BJ (cell line): ENCODE measurements around the gene MCU. TPM values are rescaled to one million over a fixed set of nuclear protein-coding genes. Genes with fewer than 3 reads are reported as not detected.

Experiments
- CTCF ChIA-PET: fragments of 350-600 bp; formaldehyde crosslinking; extraction: SDS; loops from one replicate; lab custom pipeline; 2021; ENCODE audit warnings: antibody characterized with exemption, inconsistent platforms; lab: Yijun Ruan, JAX
- POLR2A ChIA-PET: fragments of 300-600 bp; sonication (Branson Sonifier 250); formaldehyde crosslinking; extraction: SDS; loops from one replicate; lab custom pipeline; 2021; ENCODE audit warnings: antibody characterized with exemption; lab: Charles Lee
- DNase-seq: peaks from one replicate; pipeline ENCODE4 v3.0.0-alpha.2; 2011; ENCODE audit warnings: low read depth
- H3K27me3 ChIP-seq: 2 replicates; pipeline ENCODE4 v1.6.0; 2011; ENCODE audit warnings: low read length; ENCODE audit not compliant: control insufficient read depth, insufficient read depth
- H3K36me3 ChIP-seq: 2 replicates; pipeline ENCODE4 v1.5.1; 2011; ENCODE audit warnings: low read length; ENCODE audit not compliant: control insufficient read depth, insufficient read depth
- H3K4me3 ChIP-seq: 2 replicates; pipeline ENCODE4 v1.5.1; 2011; ENCODE audit warnings: low read depth, mild to moderate bottlenecking, control low read depth, low read length
- CTCF ChIP-seq: IDR thresholded peaks from 2 replicates; pipeline ENCODE4 v1.5.1; 2011; ENCODE audit warnings: low read depth, mild to moderate bottlenecking, control low read depth, inconsistent platforms, low read length, moderate library complexity; ENCODE audit not compliant: insufficient read depth
- polyA plus RNA-seq: library from polyadenylated mRNA; depleted of rRNA; stranded (reverse); fragments of >200 nt; gene quantifications from 2 replicates; pipeline ENCODE4 v1.2.3, GENCODE V29; 2011

Gene MCU
- polyA plus RNA-seq, 1 experiment = 78.7 TPM

DNA sequence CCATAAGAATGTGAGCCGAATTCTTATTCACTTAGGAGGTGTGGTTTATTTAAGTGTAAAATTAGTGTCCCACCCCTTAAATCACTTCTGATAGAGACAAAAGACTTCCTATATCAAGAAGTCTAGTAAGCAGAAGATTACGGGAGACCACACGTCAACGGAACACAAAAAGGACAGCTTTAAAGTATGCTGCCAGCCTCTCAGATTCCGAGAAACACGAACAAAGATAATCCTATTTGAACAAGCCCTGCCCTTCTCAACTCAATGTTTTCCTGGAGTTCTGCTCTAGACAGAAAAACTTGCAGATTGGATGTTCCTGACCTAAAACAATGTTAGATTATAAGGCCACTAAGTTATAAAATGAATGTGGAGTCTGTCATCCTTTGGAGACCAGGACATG lies 4.9 kb upstream of the MCU start:
- ChIA-PET POLR2A (no interaction called here), CTCF (interaction anchor here (1.6 kb wide), 1 partner anchor 8 kb away, joined by 4 read pairs; no protein-coding TSS in a partner anchor)
- H3K36me3 ChIP-seq = no peaks in the 10 kb centered on the region
- H3K27me3 ChIP-seq = no peaks in the 10 kb centered on the region
- DNase-seq = no peak
- H3K4me3 ChIP-seq = no peak overlapping the region
- TF ChIP-seq CTCF = no peak

- peak; percentile 54 for DNase-seq
- CTCF ChIA-PET = interaction anchor here (0.6 to 0.7 kb wide), 2 partner anchors 23 to 285 kb away, joined by 3 read pairs; no protein-coding TSS in a partner anchor
- POLR2A ChIA-PET = interaction anchor here (0.5 to 0.7 kb wide), 3 partner anchors 12 to 71 kb away, joined by 4 to 12 read pairs (median 10); partner anchors contain the start of gene MICU1
- Histone ChIP-seq H3K27me3 (no peaks in the 10 kb centered on the region), H3K4me3 (no peak overlapping the region), H3K36me3 (no peaks in the 10 kb centered on the region)
- TF ChIP-seq CTCF = no peak
Measured at GRCh38 chr10:72688208-72688651, 3.7 kb upstream of the MCU start.

DNA sequence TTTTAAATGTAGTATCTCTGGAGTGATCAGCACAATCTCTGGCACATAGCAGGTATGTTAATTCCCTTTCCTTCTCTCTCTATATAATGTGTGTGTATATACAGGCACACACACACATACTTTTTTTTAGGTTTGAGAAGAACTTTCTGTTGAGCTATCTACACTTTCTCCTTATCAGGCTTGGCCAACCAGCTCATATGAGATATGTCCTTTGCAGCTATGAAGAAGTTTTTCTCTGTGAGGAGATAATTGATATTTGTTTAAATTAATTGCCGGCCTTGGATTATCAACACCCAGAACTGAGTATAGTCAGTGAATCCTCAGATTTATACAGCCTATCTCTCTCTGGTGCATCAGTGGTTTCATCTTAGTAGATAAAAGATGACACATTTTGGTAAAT lies 2.3 kb upstream of the MCU start:
- POLR2A ChIA-PET = no interaction called here
- DNase-seq = no peak
- H3K36me3 ChIP-seq = no peaks in the 10 kb centered on the region
- no peak overlapping the region for H3K4me3 ChIP-seq
- no peak for TF ChIP-seq CTCF
- no peaks in the 10 kb centered on the region for H3K27me3 ChIP-seq
- CTCF ChIA-PET = no interaction called here

DNA sequence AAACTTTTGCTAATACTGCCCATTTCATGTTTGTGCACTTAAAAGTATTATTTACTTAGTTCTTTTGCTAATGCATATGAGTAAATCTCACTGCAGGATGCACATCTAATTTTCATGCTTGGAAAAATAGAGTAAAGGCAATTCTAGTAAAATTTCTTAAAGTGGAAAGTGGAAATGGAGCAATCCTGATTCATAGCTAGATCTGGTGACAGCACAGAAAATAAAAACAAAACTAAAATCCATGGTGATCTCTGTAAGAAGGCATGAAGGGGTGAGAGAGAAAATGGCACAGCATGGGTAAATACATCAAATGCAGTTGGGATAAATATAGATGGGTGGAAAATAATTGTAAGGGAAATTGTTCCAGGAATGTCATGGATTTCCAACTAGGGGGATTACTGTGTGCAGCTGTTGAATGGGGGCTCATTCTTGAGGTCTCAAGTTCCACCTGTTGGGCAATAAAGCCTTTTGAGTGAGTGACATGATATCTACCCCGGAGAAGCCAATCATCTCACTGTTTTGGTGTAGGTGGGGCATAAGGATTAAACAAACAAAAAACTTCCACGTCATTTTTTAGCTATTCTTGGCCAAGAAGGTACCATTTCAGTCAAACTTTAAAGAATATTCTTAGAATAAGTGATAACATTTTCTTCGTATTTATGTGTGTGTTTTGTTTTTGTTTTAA lies 1.7 kb upstream of the MCU start:
- no peak for DNase-seq
- no peak for TF ChIP-seq CTCF
- Histone ChIP-seq H3K27me3 (no peaks in the 10 kb centered on the region), H3K4me3 (no peak overlapping the region), H3K36me3 (no peaks in the 10 kb centered on the region)
- CTCF ChIA-PET = no interaction called here
- POLR2A ChIA-PET = no interaction called here

DNA sequence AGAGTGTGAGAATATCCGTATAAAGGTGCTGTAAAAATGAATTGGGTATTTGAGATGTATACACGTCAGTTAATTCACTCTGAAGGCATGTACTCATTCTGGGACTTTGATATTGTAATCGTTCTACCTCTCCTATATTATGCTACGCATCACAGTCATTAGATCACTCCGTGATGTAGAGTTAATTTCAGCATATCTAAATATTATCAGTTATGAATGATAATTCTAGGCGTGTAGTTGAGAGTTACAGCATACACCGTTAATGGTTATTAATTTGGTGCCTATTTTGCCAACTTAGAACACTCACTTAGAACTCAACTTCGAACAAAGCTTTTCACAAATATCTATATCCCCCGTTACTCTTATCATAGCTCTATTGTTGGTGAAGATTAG lies 477 bp upstream of the MCU start:
- Histone ChIP-seq H3K4me3 (peak overlapping the region; percentile 93), H3K36me3 (no peaks in the 10 kb centered on the region), H3K27me3 (no peaks in the 10 kb centered on the region)
- ChIA-PET CTCF (interaction anchor here (4.8 kb wide), 1 partner anchor 144 kb away, joined by 62 read pairs; no protein-coding TSS in a partner anchor), POLR2A (interaction anchor here (0.7 to 1.4 kb wide), 2 partner anchors 15 to 121 kb away, joined by 3 to 4 read pairs; no protein-coding TSS in a partner anchor)
- no peak for TF ChIP-seq CTCF
- no peak for DNase-seq
